C4-2B (cell line): ENCODE results near the gene UQCC3.

Experiments used
- H3K27ac ChIP-seq: fragments of 450-650 bp; 2 replicates; pipeline ENCODE4 v1.5.1; 2017
- ZFX ChIP-seq: fragments of 450-650 bp; IDR thresholded peaks from 2 replicates; pipeline ENCODE4 v1.6.1; 2017
- TF ChIP-seq, protein P1 (sequence below): fragments of 450-650 bp; conservative IDR thresholded peaks from 2 replicates; pipeline ENCODE4 v1.5.1; 2017; ENCODE audit warnings: mild to moderate bottlenecking

UQCC3 gene

DNA sequence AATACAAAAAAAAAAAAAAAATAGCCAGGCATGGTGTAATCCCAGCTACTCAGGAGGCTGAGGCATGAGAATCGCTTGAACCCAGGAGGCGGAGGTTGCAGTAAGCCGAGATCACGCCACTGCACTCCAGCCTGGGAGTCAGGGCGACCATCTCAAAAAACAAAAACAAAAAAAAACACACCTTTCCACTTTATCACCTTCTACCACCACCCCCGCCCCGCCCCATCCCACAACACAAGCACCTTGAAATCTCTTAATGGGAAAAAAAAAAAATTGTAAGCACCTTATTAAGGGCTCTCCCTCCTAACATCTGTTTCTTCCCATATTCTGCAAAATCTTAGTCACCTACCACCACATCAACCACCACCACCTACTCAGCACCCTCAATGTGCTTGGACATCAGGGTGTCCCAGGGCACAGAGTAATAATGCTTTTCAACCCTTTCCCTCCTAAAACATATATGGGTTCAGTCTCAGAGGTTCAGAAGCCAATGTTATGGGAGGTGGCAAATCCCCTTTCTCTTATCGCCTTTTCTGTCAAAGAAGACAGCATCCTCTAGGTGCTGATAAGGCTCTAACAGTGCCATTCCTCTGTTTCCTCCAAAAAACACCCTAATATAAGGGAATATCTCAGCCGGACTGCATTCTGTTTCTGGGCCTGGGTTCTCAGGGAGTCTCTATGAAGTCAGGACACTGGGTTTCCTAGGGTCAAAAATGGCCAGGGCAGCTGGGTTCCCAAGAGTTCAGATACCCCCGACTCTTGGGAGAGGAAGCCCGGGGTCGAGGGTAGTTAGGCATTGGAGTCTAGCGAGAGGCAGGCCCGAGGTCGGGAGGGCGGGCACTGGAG lies 19.1 kb upstream of the UQCC3 start:
- H3K27ac ChIP-seq: peak overlapping the region; percentile 86
- TF ChIP-seq, protein P1, sequence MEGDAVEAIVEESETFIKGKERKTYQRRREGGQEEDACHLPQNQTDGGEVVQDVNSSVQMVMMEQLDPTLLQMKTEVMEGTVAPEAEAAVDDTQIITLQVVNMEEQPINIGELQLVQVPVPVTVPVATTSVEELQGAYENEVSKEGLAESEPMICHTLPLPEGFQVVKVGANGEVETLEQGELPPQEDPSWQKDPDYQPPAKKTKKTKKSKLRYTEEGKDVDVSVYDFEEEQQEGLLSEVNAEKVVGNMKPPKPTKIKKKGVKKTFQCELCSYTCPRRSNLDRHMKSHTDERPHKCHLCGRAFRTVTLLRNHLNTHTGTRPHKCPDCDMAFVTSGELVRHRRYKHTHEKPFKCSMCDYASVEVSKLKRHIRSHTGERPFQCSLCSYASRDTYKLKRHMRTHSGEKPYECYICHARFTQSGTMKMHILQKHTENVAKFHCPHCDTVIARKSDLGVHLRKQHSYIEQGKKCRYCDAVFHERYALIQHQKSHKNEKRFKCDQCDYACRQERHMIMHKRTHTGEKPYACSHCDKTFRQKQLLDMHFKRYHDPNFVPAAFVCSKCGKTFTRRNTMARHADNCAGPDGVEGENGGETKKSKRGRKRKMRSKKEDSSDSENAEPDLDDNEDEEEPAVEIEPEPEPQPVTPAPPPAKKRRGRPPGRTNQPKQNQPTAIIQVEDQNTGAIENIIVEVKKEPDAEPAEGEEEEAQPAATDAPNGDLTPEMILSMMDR: no peak
- no peak for TF ChIP-seq ZFX

GRCh38 chr11:62654297-62654696 lies 17.2 kb upstream of the UQCC3 start:
- no peak for TF ChIP-seq ZFX
- TF ChIP-seq, protein P1: no peak

DNA sequence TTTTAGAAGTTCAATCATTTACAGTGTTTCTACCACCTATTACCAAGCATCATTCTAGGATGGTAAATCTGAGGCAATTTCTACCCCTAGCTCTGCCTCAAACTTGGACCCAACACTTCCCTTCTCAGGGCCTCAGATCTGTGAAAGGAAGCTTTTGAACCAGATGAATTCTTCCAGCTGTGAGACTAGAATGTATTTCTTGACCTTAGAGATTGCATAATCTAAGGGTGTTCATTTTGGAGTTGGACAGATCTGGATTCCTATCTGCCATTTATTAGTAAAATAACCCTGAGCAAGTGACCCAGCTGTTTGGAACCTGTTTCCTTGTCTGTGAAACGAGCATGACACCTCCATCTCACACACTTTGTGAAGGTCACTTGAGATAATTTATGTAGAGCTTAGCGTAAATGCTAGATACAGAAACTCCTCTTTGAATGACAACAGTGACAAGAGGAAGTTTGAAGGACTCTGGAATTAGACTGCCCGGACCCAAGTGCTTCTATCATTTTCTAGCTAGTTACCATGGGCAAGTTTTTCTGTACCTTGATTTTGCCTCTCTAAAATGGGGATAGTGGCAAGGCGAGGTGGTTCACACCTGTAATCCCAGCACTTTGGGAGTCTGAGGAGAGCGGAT lies 14.6 kb upstream of the UQCC3 start:
- TF ChIP-seq, protein P1: no peak
- TF ChIP-seq ZFX: no peak
- no peak overlapping the region for H3K27ac ChIP-seq

More at GRCh38 chr11:62654297-62654696, 17.2 kb upstream of the UQCC3 start:
- H3K27ac ChIP-seq: peak overlapping the region; percentile 86

DNA sequence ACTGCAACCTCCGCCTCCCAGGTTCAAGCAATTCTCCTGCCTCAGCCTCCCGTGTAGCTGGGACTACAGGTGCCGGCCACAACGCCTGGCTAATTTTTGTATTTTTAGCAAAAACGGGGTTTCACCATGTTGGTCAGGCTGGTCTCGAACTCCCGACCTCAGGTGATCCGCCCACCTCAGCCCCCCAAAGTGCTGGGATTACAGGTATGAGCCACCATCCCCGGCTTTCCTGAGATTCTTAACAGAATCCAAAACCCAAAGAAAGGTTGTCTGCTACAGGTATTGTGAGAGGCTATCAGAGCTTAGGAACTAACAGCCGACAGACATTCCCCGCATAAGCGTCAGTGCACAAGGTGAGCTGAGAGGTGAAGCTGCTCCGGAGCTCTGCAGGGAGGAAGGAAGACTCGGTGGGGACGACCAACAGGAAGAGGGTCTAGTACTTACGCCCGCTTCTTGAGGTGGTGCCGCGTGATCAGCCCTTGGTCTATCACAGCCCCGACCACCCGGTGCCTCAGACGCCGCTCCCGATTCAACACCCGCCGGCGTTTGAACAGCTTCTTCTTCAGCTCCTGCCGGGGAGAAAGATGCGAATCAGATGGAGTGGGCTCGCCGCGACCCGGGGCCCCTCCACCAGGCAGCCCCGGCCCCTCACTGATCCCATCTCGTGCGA lies 6.9 kb upstream of the UQCC3 start:
- no peak for TF ChIP-seq ZFX
- TF ChIP-seq, protein P1: no peak
- H3K27ac ChIP-seq: peak overlapping the region; percentile 98

- H3K27ac ChIP-seq: peak within 1 kb of the TSS; percentile 98
- TF ChIP-seq, protein P1: no peak
- peak; percentile 63 for TF ChIP-seq ZFX
Measured at GRCh38 chr11:62665075-62665598, 6.3 kb upstream of the UQCC3 start, which contains the start of the genes C11orf98 and CSKMT. Gene C11orf98, minus strand, starts transcription at chr11:62665210. Its CDS starts 41 bp downstream, at chr11:62665169. Gene CSKMT, plus strand, starts transcription at chr11:62665312. Its CDS starts 568 bp downstream, at chr11:62665880.

DNA sequence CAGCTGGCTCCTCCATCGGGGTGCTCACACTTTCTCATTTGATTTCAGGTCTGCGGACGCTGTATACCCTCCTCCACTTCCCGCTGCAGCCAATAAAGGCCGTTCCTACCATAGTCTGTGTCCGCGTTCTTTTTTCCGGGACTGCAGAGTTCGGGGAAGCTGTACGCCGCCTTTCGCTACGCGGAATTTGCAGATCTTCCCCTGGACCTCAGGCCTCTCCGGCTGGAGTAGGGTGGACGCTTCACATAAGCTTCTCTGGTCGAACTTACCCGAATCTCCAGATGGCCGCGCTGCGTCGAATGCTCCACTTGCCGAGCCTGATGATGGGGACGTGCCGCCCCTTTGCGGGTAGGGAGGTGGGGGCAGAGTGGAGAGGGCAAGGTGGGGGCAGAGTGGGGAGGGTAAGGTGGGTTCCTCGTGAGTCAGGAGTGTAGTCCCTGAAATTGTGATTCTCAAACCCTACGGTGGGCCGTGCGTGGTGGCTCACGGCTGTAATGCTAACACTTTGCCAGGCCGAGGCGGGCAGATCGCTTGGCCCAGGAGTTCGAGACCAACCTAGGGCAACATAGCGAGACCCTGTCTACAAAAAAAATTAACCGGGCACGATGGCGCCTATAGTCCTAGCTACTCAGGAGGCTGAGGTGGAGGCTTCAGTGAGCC lies 5.7 kb upstream of the UQCC3 start:
- TF ChIP-seq, protein P1: no peak
- TF ChIP-seq ZFX: 0 out of 2 replicates have a peak, but pooled peaks have one; percentile 30
- peak overlapping the region; percentile 98 for H3K27ac ChIP-seq
